CD8-positive, alpha-beta memory T cell (primary cell): ENCODE measurements around the gene PI4KB. TPM values are rescaled to one million over a fixed set of nuclear protein-coding genes. Genes with fewer than 3 reads are reported as not detected.

Experiments used
- CTCF ChIA-PET: fragments of 350-600 bp; sonication (Branson Sonifier 250); formaldehyde crosslinking; loops from one replicate; lab custom pipeline; 2021; ENCODE audit warnings: antibody characterized with exemption; lab: Charles Lee
- POLR2A ChIA-PET: fragments of 350-600 bp; sonication (Branson Sonifier 250); formaldehyde crosslinking; loops from one replicate; lab custom pipeline; 2021; ENCODE audit warnings: antibody characterized with exemption; lab: Charles Lee
- DNase-seq, 5 donors: peaks; one replicate each; pipeline versions ENCODE4 v3.0.0 to v3.0.0-alpha.2; 2020 to 2022; ENCODE audit warnings: mixed read lengths in 1 of 5
- H3K27ac ChIP-seq: one replicate; pipeline ENCODE4 v1.7.0; 2013; ENCODE audit warnings: low read depth, mild to moderate bottlenecking, low read length, moderate library complexity
- H3K27me3 ChIP-seq: 2 replicates; pipeline ENCODE4 v1.7.0; 2013; ENCODE audit warnings: low read length, mild to moderate bottlenecking; ENCODE audit not compliant: insufficient read depth, poor library complexity, severe bottlenecking
- H3K36me3 ChIP-seq: 2 replicates; pipeline ENCODE4 v1.7.0; 2013; ENCODE audit warnings: mild to moderate bottlenecking, low read length, moderate library complexity; ENCODE audit not compliant: insufficient read depth
- H3K4me1 ChIP-seq: 2 replicates; pipeline ENCODE4 v1.7.0; 2013; ENCODE audit warnings: mild to moderate bottlenecking, low read length, moderate library complexity; ENCODE audit not compliant: insufficient read depth
- H3K4me3 ChIP-seq: 2 replicates; pipeline ENCODE4 v1.7.0; 2013; ENCODE audit warnings: mild to moderate bottlenecking, low read length
- H3K9me3 ChIP-seq: 2 replicates; pipeline ENCODE4 v1.7.0; 2013; ENCODE audit warnings: mild to moderate bottlenecking, low read length
- H3K27ac Mint-ChIP-seq, 8 donors: one replicate each; pipeline ENCODE4 v1.8.0; 2020 to 2021; ENCODE audit warnings: mixed read lengths in 8 of 8, mild to moderate bottlenecking in 6 of 8, inconsistent platforms in 3 of 8, moderate library complexity in 3 of 8
- H3K27me3 Mint-ChIP-seq, 2 donors: one replicate each; pipeline ENCODE4 v1.8.0; 2020 to 2021; ENCODE audit warnings: mixed read lengths in 2 of 2, mild to moderate bottlenecking in 1 of 2, moderate library complexity in 1 of 2
- H3K36me3 Mint-ChIP-seq, 3 donors: one replicate each; pipeline ENCODE4 v1.8.0; 2020 to 2021; ENCODE audit warnings: mixed read lengths in 3 of 3, inconsistent platforms in 1 of 3, mild to moderate bottlenecking in 1 of 3
- H3K4me1 Mint-ChIP-seq, 3 donors: one replicate each; pipeline ENCODE4 v1.8.0; 2020 to 2021; ENCODE audit warnings: mixed read lengths in 3 of 3, inconsistent platforms in 1 of 3, mild to moderate bottlenecking in 1 of 3
- H3K4me3 Mint-ChIP-seq, 7 donors: one replicate each; pipeline ENCODE4 v1.8.0; 2020 to 2021; ENCODE audit warnings: mixed read lengths in 7 of 7, mild to moderate bottlenecking in 6 of 7, moderate library complexity in 4 of 7, inconsistent platforms in 2 of 7
- H3K9me3 Mint-ChIP-seq, 5 donors: one replicate each; pipeline ENCODE4 v1.8.0; 2020 to 2022; ENCODE audit warnings: mixed read lengths in 5 of 5, mild to moderate bottlenecking in 3 of 5, moderate library complexity in 2 of 5, inconsistent platforms in 1 of 5
- polyA plus RNA-seq: library from polyadenylated mRNA; unstranded; fragments of 300-500 nt; fragmentation: Illumina TruSeq; gene quantifications from one replicate; pipeline ENCODE4 v1.2.3, GENCODE V29; 2021
- total RNA-seq, 2 experiments: library from RNA; stranded (reverse); gene quantifications; one replicate each; pipeline ENCODE4 v1.2.3, GENCODE V29; 2021

The PI4KB gene
- total and polyA plus RNA-seq, 3 experiments from 2014 or later = 59.9 to 67.5 (median 65.5) TPM

- no peaks in the 10 kb centered on the region for H3K9me3 Mint-ChIP-seq
- peak overlapping the region in 7 of 8 donors; percentile 23 to 87 (median 61) for H3K27ac Mint-ChIP-seq
- H3K4me1 ChIP-seq = peaks cover 19% of the 10 kb centered on the region
- peaks cover 43 to 61% (median 54%) of the 10 kb centered on the region in 3 donors for H3K4me1 Mint-ChIP-seq
- peak overlapping the region; percentile 73 for H3K27ac ChIP-seq
- peaks cover 0 to 92% (median 11%) of the 10 kb centered on the region in 3 donors for H3K36me3 Mint-ChIP-seq
- H3K27me3 ChIP-seq = no peaks in the 10 kb centered on the region
- no peak overlapping the region for H3K4me3 ChIP-seq
- DNase-seq = no peak
- CTCF ChIA-PET = interaction anchor here (1.0 to 3.0 kb wide), 3 partner anchors 10 to 28 kb away, joined by 3 to 10 read pairs (median 5); no protein-coding TSS in a partner anchor
- H3K9me3 ChIP-seq = no peaks in the 10 kb centered on the region
- H3K27me3 Mint-ChIP-seq = peaks cover 0 to 1% of the 10 kb centered on the region in 2 donors
- POLR2A ChIA-PET = no interaction called here
- no peak overlapping the region for H3K4me3 Mint-ChIP-seq
- peaks cover 68% of the 10 kb centered on the region for H3K36me3 ChIP-seq
Measured at GRCh38 chr1:151312826-151313225, 14.4 kb downstream of the PI4KB start.

- H3K9me3 Mint-ChIP-seq = no peaks in the 10 kb centered on the region
- H3K4me3 ChIP-seq = no peak overlapping the region
- CTCF ChIA-PET = interaction anchor here (1.0 to 3.0 kb wide), 4 partner anchors 10 to 31 kb away, joined by 3 to 10 read pairs (median 4); no protein-coding TSS in a partner anchor
- POLR2A ChIA-PET = no interaction called here
- no peaks in the 10 kb centered on the region for H3K27me3 ChIP-seq
- H3K4me1 Mint-ChIP-seq = peaks cover 43 to 58% (median 50%) of the 10 kb centered on the region in 3 donors
- H3K27me3 Mint-ChIP-seq = peaks cover 0 to 1% of the 10 kb centered on the region in 2 donors
- H3K9me3 ChIP-seq = no peaks in the 10 kb centered on the region
- peaks cover 0 to 93% (median 11%) of the 10 kb centered on the region in 3 donors for H3K36me3 Mint-ChIP-seq
- H3K4me3 Mint-ChIP-seq = peak overlapping the region in 1 of 7 donors; percentile 17
- no peak for DNase-seq
- peak overlapping the region; percentile 73 for H3K27ac ChIP-seq
- peaks cover 19% of the 10 kb centered on the region for H3K4me1 ChIP-seq
- peaks cover 71% of the 10 kb centered on the region for H3K36me3 ChIP-seq
- H3K27ac Mint-ChIP-seq = peak overlapping the region in 7 of 8 donors; percentile 55 to 87 (median 79)
Measured at GRCh38 chr1:151312411-151312810, 14.8 kb downstream of the PI4KB start.

- ChIA-PET POLR2A (no interaction called here), CTCF (interaction anchor here (1.3 to 3.0 kb wide), 4 partner anchors 11 to 30 kb away, joined by 3 to 22 read pairs (median 6); no protein-coding TSS in a partner anchor)
- Histone ChIP-seq H3K9me3 (no peaks in the 10 kb centered on the region), H3K4me3 (no peak overlapping the region), H3K36me3 (peaks cover 77% of the 10 kb centered on the region), H3K27me3 (no peaks in the 10 kb centered on the region), H3K27ac (peak overlapping the region; percentile 73), H3K4me1 (peaks cover 19% of the 10 kb centered on the region)
- H3K4me1 Mint-ChIP-seq = peaks cover 43 to 57% (median 49%) of the 10 kb centered on the region in 3 donors
- H3K27ac Mint-ChIP-seq = peak overlapping the region; percentile 51 to 92 (median 82)
- peaks cover 0 to 96% (median 15%) of the 10 kb centered on the region in 3 donors for H3K36me3 Mint-ChIP-seq
- DNase-seq = peak in 4 of 5 donors; percentile 8 to 81 (median 22)
- H3K27me3 Mint-ChIP-seq = peaks cover 0 to 1% of the 10 kb centered on the region in 2 donors
- peak overlapping the region in 3 of 7 donors; percentile 16 to 20 (median 17) for H3K4me3 Mint-ChIP-seq
- no peaks in the 10 kb centered on the region for H3K9me3 Mint-ChIP-seq
Measured at GRCh38 chr1:151311589-151312331, 15.5 kb downstream of the PI4KB start.

- peaks cover 0 to 1% of the 10 kb centered on the region in 2 donors for H3K27me3 Mint-ChIP-seq
- H3K4me3 Mint-ChIP-seq = no peak overlapping the region
- peaks cover 19% of the 10 kb centered on the region for H3K4me1 ChIP-seq
- H3K27ac ChIP-seq = peak overlapping the region; percentile 26
- DNase-seq = no peak
- H3K27me3 ChIP-seq = no peaks in the 10 kb centered on the region
- no peaks in the 10 kb centered on the region for H3K9me3 ChIP-seq
- ChIA-PET CTCF (interaction anchor here (1.3 to 3.0 kb wide), 3 partner anchors 10 to 30 kb away, joined by 3 to 22 read pairs (median 10); no protein-coding TSS in a partner anchor), POLR2A (no interaction called here)
- H3K36me3 Mint-ChIP-seq = peaks cover under 1 to 97% (median 13%) of the 10 kb centered on the region in 3 donors
- no peaks in the 10 kb centered on the region for H3K9me3 Mint-ChIP-seq
- H3K4me3 ChIP-seq = no peak overlapping the region
- H3K36me3 ChIP-seq = peaks cover 78% of the 10 kb centered on the region
- H3K4me1 Mint-ChIP-seq = peaks cover 41 to 52% (median 49%) of the 10 kb centered on the region in 3 donors
- H3K27ac Mint-ChIP-seq = peak overlapping the region; percentile 69 to 92 (median 82)
Measured at GRCh38 chr1:151311011-151311410, 16.2 kb downstream of the PI4KB start.

GRCh38 chr1:151309811-151310323 is 17.3 kb downstream of the PI4KB start:
- no peak overlapping the region for H3K4me3 Mint-ChIP-seq
- Histone ChIP-seq H3K27me3 (no peaks in the 10 kb centered on the region), H3K4me1 (peaks cover 19% of the 10 kb centered on the region), H3K9me3 (no peaks in the 10 kb centered on the region), H3K36me3 (peaks cover 83% of the 10 kb centered on the region), H3K27ac (no peak overlapping the region), H3K4me3 (no peak overlapping the region)
- POLR2A ChIA-PET = interaction anchor here (0.6 kb wide), 1 partner anchor 83 kb away, joined by 9 read pairs; no protein-coding TSS in a partner anchor
- peak overlapping the region in 5 of 8 donors; percentile 7 to 70 (median 61) for H3K27ac Mint-ChIP-seq
- H3K36me3 Mint-ChIP-seq = peaks cover 8 to 98% (median 16%) of the 10 kb centered on the region in 3 donors
- H3K27me3 Mint-ChIP-seq = peaks cover 0 to 1% of the 10 kb centered on the region in 2 donors
- H3K4me1 Mint-ChIP-seq = peaks cover 38 to 44% (median 42%) of the 10 kb centered on the region in 3 donors
- CTCF ChIA-PET = interaction anchor here (1.1 to 2.6 kb wide), 3 partner anchors 9 to 31 kb away, joined by 3 to 22 read pairs (median 5); partner anchors contain the start of gene PI4KB
- DNase-seq = no peak
- H3K9me3 Mint-ChIP-seq = no peaks in the 10 kb centered on the region

GRCh38 chr1:151294742-151295462 is 32.3 kb downstream of the PI4KB start:
- H3K4me1 Mint-ChIP-seq = peaks cover 0 to 7% (median 0%) of the 10 kb centered on the region in 3 donors
- peaks cover 48% of the 10 kb centered on the region for H3K36me3 ChIP-seq
- H3K4me3 ChIP-seq = no peak overlapping the region
- ChIA-PET POLR2A (interaction anchor here (1.3 kb wide), 1 partner anchor 12 kb away, joined by 3 read pairs; no protein-coding TSS in a partner anchor), CTCF (interaction anchor here (1.3 to 2.1 kb wide), 3 partner anchors 13 to 46 kb away, joined by 4 to 14 read pairs (median 5); partner anchors contain the start of genes PSMD4 and ZNF687)
- H3K27ac Mint-ChIP-seq = peak overlapping the region in 5 of 8 donors; percentile 29 to 87 (median 60)
- DNase-seq = no peak
- no peaks in the 10 kb centered on the region for H3K9me3 Mint-ChIP-seq
- H3K4me3 Mint-ChIP-seq = no peak overlapping the region
- H3K27ac ChIP-seq = no peak overlapping the region
- H3K27me3 Mint-ChIP-seq = no peaks in the 10 kb centered on the region
- H3K4me1 ChIP-seq = no peaks in the 10 kb centered on the region
- H3K36me3 Mint-ChIP-seq = peaks cover 8 to 90% (median 14%) of the 10 kb centered on the region in 3 donors
- H3K9me3 ChIP-seq = no peaks in the 10 kb centered on the region
- H3K27me3 ChIP-seq = no peaks in the 10 kb centered on the region

- Mint-ChIP-seq H3K36me3 (peaks cover 3 to 89% (median 9%) of the 10 kb centered on the region in 3 donors), H3K27ac (peak overlapping the region in 3 of 8 donors; percentile 52 to 81 (median 66))
Measured at GRCh38 chr1:151293093-151293492, 34.1 kb downstream of the PI4KB start.

More at GRCh38 chr1:151293093-151293492, 34.1 kb downstream of the PI4KB start:
- no peak for DNase-seq
- CTCF ChIA-PET = interaction anchor here (1.8 to 2.1 kb wide), 2 partner anchors 9 to 11 kb away, joined by 5 to 10 read pairs; partner anchors contain the start of gene ZNF687
- Histone ChIP-seq H3K4me1 (no peaks in the 10 kb centered on the region), H3K9me3 (no peaks in the 10 kb centered on the region), H3K27ac (no peak overlapping the region), H3K36me3 (peaks cover 55% of the 10 kb centered on the region), H3K27me3 (no peaks in the 10 kb centered on the region), H3K4me3 (no peak overlapping the region)
- peaks cover 7 to 20% (median 8%) of the 10 kb centered on the region in 3 donors for H3K4me1 Mint-ChIP-seq
- H3K9me3 Mint-ChIP-seq = no peaks in the 10 kb centered on the region
- H3K27me3 Mint-ChIP-seq = no peaks in the 10 kb centered on the region
- POLR2A ChIA-PET = no interaction called here
- H3K4me3 Mint-ChIP-seq = no peak overlapping the region
